ENCODE data around the gene IGFL1.
"Not testable (repeated sequence)": the region's sequence is repeated elsewhere in the genome, so short reads cannot be mapped to it uniquely, and the experiment has no call there.

DNA sequence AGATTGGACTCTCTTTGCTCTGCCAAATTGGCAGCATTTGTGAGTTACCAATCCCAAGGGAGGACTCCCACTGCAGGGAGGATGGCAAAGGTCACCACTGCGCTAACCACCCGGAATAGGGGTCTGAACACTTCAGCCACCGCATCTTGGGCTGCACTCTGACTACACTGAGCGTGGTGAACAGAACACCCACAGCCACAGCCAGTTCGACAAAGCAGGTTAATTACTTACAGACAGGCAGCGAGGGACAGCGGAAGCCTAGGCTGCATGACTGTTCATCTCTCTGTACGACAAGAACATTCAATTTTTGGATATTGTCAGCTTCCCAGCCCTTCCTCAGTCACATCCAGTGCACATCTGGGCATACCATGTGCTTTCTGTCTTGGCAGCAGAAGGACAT, 21.7 kb upstream of the IGFL1 start:
- not testable (repeated sequence) for TF ChIP-seq POLR2A (IDR thresholded peaks at IDR 0.05)
- TF ChIP-seq, protein P1, sequence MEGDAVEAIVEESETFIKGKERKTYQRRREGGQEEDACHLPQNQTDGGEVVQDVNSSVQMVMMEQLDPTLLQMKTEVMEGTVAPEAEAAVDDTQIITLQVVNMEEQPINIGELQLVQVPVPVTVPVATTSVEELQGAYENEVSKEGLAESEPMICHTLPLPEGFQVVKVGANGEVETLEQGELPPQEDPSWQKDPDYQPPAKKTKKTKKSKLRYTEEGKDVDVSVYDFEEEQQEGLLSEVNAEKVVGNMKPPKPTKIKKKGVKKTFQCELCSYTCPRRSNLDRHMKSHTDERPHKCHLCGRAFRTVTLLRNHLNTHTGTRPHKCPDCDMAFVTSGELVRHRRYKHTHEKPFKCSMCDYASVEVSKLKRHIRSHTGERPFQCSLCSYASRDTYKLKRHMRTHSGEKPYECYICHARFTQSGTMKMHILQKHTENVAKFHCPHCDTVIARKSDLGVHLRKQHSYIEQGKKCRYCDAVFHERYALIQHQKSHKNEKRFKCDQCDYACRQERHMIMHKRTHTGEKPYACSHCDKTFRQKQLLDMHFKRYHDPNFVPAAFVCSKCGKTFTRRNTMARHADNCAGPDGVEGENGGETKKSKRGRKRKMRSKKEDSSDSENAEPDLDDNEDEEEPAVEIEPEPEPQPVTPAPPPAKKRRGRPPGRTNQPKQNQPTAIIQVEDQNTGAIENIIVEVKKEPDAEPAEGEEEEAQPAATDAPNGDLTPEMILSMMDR (IDR thresholded peaks at IDR 0.05), result not testable (repeated sequence)

All from body of pancreas (tissue), 4 donors.